GM21381 (cell line): ENCODE measurements around the gene FAM83C.

Source experiments
- ATAC-seq: cut with Tn5 transposase; IDR thresholded peaks from one replicate; pipeline ENCODE4 v1.9.1; 2021; ENCODE audit warnings: mild to moderate bottlenecking, moderate library complexity; ENCODE audit not compliant: unreplicated experiment

The FAM83C gene

DNA sequence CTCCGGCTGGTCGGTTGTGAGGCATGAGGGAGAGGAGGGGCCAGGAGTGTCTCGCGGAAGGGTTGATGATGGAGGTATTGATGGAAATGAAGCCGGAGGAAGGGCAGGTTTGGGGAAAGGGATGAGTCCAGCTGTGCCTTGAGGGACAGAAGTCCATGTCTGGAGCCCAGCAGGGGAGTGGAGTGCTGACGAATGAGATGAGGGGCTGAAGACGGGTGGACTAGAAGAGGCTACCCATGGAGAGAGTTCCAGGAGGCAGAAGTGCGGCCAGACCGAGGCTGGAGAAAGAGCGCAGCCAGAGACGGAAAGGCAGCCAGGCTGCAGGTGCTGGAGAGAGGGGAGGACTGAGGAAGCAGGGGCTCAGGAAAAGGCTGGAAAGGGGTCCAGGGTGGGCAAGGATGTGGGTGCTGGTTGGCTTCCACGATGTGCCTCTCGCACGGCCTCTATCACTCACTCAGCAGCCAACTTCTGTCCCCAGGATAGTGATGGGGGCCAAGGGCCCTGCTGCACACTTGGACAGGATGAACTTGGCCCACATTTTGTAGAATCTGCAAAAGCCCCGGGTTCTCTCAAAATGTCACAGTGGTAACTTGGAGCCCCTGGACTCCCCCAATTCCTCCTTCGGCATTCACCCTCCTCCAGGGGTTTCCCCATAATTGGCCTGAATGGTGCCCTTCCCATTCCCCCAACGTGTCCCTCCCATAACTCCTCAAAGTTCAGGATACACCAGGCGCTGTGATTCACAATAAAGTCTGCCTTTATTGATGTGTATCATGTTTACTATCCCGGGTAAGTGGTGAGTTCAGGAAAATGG is 7.0 kb downstream of the FAM83C start:
- peak; percentile 8 for ATAC-seq

GRCh38 chr20:35284267-35284991 is 7.8 kb downstream of the FAM83C start, which contains the start of gene EIF6:
Gene EIF6 (minus strand): TSS chr20:35284772. CDS start chr20:35284487, 285 bp downstream.
- peak; percentile 76 for ATAC-seq

GRCh38 chr20:35283441-35284266 is 8.6 kb downstream of the FAM83C start:
- ATAC-seq = no peak

DNA sequence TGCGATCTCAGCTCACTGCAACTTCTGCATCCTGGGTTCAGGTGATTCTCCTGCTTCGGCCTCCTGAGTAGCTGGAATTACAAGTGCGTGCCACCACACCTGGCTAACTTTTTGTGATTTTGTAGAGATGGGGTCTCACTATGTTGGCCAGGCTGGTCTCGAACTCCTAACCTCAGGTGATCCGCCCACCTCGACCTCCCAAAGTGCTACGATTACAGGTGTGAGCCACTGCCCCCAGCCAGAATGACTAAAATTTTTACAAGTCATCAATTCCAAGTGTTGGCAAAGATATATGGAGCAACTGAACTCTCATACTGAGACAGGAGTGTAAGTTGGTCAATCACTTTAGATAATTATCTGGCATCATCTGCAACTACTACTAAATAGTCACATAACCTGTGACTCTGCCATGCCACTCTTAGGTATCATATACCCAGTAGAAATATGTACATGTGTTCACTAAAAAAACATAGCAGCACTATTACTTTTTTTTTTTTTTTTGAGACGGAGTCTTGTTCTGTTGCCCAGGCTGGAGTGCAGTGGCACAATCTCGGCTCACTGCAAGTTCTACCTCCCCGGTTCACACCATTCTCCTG is 10.6 kb downstream of the FAM83C start:
- no peak for ATAC-seq

DNA sequence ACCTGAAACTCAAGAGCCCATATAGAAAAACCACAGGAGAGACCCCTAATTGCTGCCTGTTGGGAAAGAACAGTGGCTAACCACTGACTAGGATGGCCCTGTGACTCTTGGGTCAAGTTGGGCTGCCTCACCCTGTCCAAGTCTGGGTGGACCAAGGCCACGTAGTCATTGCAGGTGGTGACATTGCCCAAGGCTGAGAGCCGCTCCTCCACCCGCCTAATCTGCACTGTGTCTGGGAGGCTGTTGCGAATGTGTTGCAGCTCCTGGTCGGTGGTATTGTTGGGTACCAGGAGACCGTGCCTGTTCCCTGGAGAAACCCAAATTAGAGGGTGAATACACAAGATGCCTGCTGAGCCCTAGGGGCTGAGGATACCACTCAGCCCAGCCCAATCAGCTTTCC is 11.7 kb downstream of the FAM83C start:
- ATAC-seq = no peak

DNA sequence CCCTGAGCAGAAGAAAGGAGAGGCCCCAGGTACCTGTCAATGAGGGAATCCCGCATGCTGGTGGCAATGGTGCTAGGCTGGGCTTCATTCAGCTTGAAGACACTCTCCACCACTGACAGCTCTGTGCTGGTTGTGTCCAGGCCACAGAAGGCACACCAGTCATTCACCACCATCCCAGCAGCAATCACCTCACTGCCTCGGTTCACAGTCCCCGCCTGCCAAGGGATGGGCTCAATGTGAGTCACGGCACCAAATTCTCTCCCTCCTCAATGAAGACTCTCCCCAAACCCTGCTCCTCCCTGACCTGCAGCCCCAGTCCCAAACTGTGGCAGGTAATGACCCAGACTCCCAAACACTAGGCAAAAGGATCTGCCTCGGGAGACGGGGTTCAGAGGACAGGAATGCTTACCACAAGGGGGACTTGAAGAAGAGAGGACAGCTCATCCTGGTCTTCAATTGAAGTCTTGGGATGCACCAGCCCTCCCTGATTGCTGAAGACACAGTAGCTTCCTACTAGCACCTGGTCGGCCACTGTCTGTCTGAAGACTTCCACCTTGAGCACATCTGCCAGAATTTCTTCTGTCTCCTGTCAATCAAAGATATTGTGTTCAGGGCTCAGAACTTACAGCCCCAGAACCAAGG is 12.6 kb downstream of the FAM83C start:
- no peak for ATAC-seq

DNA sequence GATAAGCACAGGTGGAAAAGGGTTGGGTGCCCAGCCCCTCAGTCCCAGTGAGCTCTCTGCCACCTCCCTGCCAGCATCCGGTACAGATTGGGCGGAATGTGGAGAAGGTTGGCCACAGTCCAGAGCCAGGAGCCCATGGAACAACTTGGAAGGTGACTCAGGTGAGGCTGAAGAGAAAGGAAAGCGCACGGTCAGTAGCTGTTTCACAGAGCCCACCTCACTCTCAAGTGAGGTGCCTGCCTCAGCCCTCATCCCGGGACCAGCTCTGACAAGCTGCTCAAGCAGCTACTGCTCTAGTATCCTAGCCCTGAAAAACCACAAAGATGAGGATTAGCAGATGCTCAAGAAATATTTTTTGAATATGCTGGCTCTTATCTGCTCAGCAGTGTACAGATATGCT is 13.2 kb downstream of the FAM83C start:
- ATAC-seq = no peak

DNA sequence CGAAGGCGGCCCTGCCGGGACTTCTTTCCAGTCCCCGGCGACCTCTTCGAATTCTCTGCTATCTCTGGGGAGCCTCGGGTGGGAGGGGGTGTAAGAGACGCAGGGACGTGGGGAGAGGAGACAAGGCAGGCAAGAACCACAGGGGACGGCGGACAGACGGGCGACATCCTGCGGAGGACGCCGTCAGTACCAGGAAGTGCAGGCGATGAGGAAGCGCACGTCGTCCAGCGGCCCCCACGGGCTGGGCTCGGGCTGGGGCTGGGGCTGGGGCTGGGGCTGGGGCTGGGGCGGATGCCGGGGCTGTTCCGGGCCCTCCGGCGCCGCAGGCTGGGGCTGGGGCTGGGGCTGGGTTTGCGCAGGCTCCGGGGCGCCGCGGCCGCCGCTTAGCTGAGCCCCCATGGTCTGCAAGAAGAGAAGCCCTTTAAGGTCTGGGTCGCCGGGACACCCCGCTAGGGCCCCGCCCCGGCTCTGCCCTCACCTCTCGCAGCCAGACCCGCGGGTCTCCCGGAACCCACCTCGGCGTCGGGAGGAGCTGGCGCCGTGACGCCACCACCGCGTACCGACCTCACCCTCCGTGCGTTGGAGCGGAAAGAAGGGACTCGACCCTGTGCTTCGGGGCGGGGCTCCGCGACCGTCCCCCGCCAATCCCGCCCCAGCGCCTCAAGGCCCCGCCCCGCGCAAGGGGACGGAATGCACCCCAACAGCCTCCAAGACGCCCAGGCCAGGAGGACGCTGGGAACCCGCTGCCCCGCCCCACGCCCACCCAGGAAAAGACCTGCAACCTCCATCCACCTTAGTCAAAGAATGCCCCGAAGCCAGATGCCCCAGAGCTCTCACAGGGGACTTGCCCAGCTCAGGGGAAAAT is 14.5 kb downstream of the FAM83C start, which contains the start of gene MMP24OS:
Gene MMP24OS (minus strand): TSS at position 592 of the 865 bp plus-strand sequence. CDS start 193 bp downstream, at position 399.
- ATAC-seq = peak; percentile 81

DNA sequence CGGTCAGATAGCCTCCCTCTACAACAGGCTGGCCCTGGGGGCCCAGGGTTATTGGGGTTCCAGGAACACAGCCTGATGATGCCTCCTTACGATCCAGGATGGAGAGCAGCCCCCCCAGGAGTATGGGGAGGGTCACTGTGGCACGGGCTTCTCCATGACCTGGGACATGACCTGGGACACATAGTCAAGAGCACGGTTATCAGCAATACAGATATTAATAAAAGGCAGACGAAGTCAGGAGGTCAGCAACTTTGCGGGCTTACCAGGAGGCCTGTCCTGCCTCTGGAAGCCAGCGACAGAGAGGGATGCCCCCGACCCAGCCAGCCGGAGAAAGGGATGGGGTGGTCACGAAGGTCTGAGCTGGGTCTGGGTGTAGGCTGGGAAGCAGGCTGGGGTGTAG is 15.1 kb downstream of the FAM83C start:
- no peak for ATAC-seq

DNA sequence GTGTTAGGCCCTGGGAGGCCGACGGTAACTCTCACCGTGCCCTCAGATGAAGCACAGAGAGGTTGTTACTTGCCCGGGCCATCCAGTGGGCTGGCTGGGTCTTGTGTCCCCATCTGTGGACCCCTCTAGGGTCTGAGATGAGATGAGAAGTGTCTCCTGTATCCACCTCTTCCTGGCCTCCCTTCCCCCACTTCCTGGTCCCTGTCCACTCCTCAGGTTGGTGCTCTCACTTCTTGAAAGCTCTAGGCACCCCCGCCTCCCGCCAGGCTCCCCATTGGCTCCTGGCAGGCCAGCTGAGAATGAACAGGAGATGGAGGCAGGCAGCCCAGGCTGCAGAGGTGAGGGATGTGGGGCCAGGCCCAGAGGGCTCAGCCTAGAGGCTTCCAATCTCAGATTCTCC is 15.8 kb downstream of the FAM83C start:
- no peak for ATAC-seq

GRCh38 chr20:35275741-35276251 is 16.4 kb downstream of the FAM83C start:
- no peak for ATAC-seq

- ATAC-seq = no peak
Observed at GRCh38 chr20:35274172-35275092, 17.8 kb downstream of the FAM83C start.

GRCh38 chr20:35273449-35274171 is 18.6 kb downstream of the FAM83C start:
- no peak for ATAC-seq

- no peak for ATAC-seq
Observed at GRCh38 chr20:35271904-35272303, 20.3 kb downstream of the FAM83C start.

DNA sequence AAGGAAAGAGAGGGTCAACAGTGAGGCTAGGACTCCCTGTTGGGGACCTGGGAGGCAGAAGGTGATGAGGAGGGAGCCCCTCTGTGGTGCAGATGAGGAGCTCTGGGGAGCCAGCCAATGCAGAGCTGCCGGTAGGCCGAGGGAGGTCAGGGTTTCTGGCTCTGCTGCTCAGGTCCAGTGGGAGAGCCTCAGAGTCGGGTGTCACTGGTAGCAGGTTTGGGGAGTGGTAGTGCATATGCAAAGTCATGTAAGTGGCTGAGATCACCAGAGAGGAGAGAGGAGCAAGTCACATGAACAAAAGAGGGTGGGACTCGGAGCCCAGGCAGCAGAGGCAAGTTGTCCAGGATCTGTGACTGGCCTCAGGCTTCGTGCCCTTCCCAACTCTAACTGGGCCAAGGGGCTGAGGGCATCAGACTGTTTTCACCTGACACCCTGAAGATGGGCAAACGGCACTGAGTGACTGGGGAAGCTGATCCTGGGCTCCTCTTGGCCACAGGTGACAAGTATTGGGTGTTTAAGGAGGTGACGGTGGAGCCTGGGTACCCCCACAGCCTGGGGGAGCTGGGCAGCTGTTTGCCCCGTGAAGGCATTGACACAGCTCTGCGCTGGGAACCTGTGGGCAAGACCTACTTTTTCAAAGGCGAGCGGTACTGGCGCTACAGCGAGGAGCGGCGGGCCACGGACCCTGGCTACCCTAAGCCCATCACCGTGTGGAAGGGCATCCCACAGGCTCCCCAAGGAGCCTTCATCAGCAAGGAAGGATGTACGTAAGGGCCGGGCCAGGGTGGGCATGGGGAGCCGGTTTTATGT is 20.9 kb downstream of the FAM83C start:
- no peak for ATAC-seq

DNA sequence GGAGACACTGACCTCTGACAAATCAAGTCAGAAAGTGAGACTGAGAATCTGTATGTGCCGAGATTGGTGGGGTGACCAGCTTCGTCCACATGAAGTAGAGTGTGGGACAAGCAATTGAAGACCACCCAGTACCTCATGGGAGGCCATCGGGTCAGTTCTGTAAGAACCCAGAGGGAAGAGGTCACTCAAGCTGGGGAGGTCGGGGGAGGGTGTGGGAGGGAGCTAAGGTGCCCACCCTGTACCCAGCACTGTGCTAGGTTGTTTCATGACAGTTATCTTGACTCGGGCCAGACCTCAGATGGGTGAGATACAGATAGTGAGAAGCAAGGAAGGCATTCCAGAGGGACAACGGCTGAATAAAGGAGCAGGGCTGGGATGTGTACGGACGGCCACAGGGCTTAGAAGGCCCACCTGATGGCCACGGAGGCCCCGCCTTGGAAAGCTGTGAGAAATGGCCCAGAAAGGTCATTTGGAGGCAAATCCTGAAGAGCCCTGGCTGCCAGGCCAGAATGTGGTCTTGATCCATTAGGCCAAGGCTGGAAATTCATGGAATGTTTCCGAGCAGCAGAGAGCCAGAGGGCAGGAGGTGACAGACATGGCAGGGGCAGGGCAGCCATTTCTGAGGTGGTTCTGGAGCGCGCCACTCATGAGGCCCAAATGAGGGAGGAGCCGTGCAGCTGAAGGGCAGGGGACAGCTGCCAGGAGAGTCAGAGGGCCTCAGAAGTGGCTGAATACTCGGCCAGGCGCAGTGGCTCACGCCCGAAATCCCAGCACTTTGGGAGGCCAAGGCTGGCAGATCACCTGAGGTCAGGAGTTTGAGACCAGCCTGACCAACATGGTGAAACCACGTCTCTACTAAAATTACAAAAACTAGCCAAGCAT is 22.0 kb downstream of the FAM83C start:
- ATAC-seq = no peak
